Adipocyte (in vitro differentiated cells): ENCODE results near the gene RPS15A.

Experiments used
- DNase-seq: peaks from one replicate; pipeline ENCODE4 v3.0.0-alpha.2; 2015; ENCODE audit warnings: low read depth
- H3K27me3 ChIP-seq: replicated peaks from 2 replicates; pipeline ENCODE4 v1.7.0; 2013; ENCODE audit warnings: mild to moderate bottlenecking, low read length, moderate library complexity; ENCODE audit not compliant: control insufficient read depth, insufficient read depth
- H3K36me3 ChIP-seq: 2 replicates; pipeline ENCODE4 v1.7.0; 2013; ENCODE audit warnings: low read length, mild to moderate bottlenecking, moderate library complexity; ENCODE audit not compliant: control insufficient read depth, insufficient read depth, severe bottlenecking
- H3K4me1 ChIP-seq: 2 replicates; pipeline ENCODE4 v1.7.0; 2013; ENCODE audit warnings: mild to moderate bottlenecking, low read length, moderate library complexity; ENCODE audit not compliant: control insufficient read depth, insufficient read depth
- H3K4me3 ChIP-seq: 2 replicates; pipeline ENCODE4 v1.7.0; 2013; ENCODE audit warnings: mild to moderate bottlenecking, low read length, moderate library complexity
- H3K9ac ChIP-seq: 2 replicates; pipeline ENCODE4 v1.7.0; 2013; ENCODE audit warnings: mild to moderate bottlenecking, low read length, moderate library complexity
- H3K9me3 ChIP-seq: 2 replicates; pipeline ENCODE4 v1.7.0; 2013; ENCODE audit warnings: mild to moderate bottlenecking, low read length, moderate library complexity; ENCODE audit not compliant: control insufficient read depth

Gene RPS15A

GRCh38 chr16:18789850-18790706 is at the start of gene RPS15A:
Gene RPS15A, minus strand, starts transcription at chr16:18790334. Its CDS starts 1,221 bp downstream, at chr16:18789113.
- Histone ChIP-seq H3K27me3 (no peaks in the 10 kb centered on the region), H3K9ac (peak within 1 kb of the TSS; percentile 97), H3K36me3 (peaks cover 73% of the 10 kb centered on the region), H3K4me3 (peak within 1 kb of the TSS; percentile 100), H3K9me3 (no peaks in the 10 kb centered on the region), H3K4me1 (peaks cover 66% of the 10 kb centered on the region)
- peak; percentile 99 for DNase-seq

GRCh38 chr16:18839555-18839954 is 49.4 kb upstream of the RPS15A start:
- no peaks in the 10 kb centered on the region for H3K4me1 ChIP-seq
- no peak overlapping the region for H3K4me3 ChIP-seq
- no peak overlapping the region for H3K9ac ChIP-seq
- H3K27me3 ChIP-seq = no peaks in the 10 kb centered on the region
- DNase-seq = no peak
- peaks cover 84% of the 10 kb centered on the region for H3K36me3 ChIP-seq
- peaks cover 2% of the 10 kb centered on the region for H3K9me3 ChIP-seq

GRCh38 chr16:18836702-18837101 is 46.6 kb upstream of the RPS15A start:
- no peak overlapping the region for H3K4me3 ChIP-seq
- DNase-seq = no peak
- H3K27me3 ChIP-seq = no peaks in the 10 kb centered on the region
- H3K9me3 ChIP-seq = peaks cover 2% of the 10 kb centered on the region
- no peak overlapping the region for H3K9ac ChIP-seq
- H3K36me3 ChIP-seq = peaks cover 96% of the 10 kb centered on the region
- no peaks in the 10 kb centered on the region for H3K4me1 ChIP-seq

- Histone ChIP-seq H3K27me3 (no peaks in the 10 kb centered on the region), H3K36me3 (peaks cover 97% of the 10 kb centered on the region), H3K9ac (no peak overlapping the region), H3K4me3 (no peak overlapping the region), H3K9me3 (peaks cover 2% of the 10 kb centered on the region), H3K4me1 (no peaks in the 10 kb centered on the region)
- no peak for DNase-seq
These were observed 44.7 kb upstream of the RPS15A start for GRCh38 chr16:18834864-18835263.

- Histone ChIP-seq H3K36me3 (peaks cover 98% of the 10 kb centered on the region), H3K9me3 (peaks cover 2% of the 10 kb centered on the region)
These were observed 43.8 kb upstream of the RPS15A start for GRCh38 chr16:18833707-18834505.

GRCh38 chr16:18832613-18833012 is 42.5 kb upstream of the RPS15A start:
- no peak for DNase-seq
- H3K9me3 ChIP-seq = peaks cover 2% of the 10 kb centered on the region
- H3K4me3 ChIP-seq = no peak overlapping the region
- no peak overlapping the region for H3K9ac ChIP-seq
- peaks cover 97% of the 10 kb centered on the region for H3K36me3 ChIP-seq
- H3K4me1 ChIP-seq = no peaks in the 10 kb centered on the region
- no peaks in the 10 kb centered on the region for H3K27me3 ChIP-seq

More at GRCh38 chr16:18833707-18834505, 43.8 kb upstream of the RPS15A start:
- Histone ChIP-seq H3K4me3 (no peak overlapping the region), H3K9ac (no peak overlapping the region), H3K4me1 (no peaks in the 10 kb centered on the region), H3K27me3 (no peaks in the 10 kb centered on the region)
- DNase-seq = no peak

- Histone ChIP-seq H3K4me1 (no peaks in the 10 kb centered on the region), H3K27me3 (no peaks in the 10 kb centered on the region), H3K9ac (no peak overlapping the region), H3K9me3 (peaks cover 2% of the 10 kb centered on the region), H3K36me3 (peaks cover 92% of the 10 kb centered on the region), H3K4me3 (no peak overlapping the region)
- no peak for DNase-seq
These were observed 41.9 kb upstream of the RPS15A start for GRCh38 chr16:18832006-18832405.

- no peaks in the 10 kb centered on the region for H3K4me1 ChIP-seq
- no peak for DNase-seq
- no peak overlapping the region for H3K9ac ChIP-seq
- no peaks in the 10 kb centered on the region for H3K9me3 ChIP-seq
- H3K27me3 ChIP-seq = no peaks in the 10 kb centered on the region
- peaks cover 67% of the 10 kb centered on the region for H3K36me3 ChIP-seq
- no peak overlapping the region for H3K4me3 ChIP-seq
These were observed 39.1 kb upstream of the RPS15A start for GRCh38 chr16:18829251-18829650.

- H3K36me3 ChIP-seq = peaks cover 54% of the 10 kb centered on the region
- no peak for DNase-seq
- H3K27me3 ChIP-seq = no peaks in the 10 kb centered on the region
- no peaks in the 10 kb centered on the region for H3K9me3 ChIP-seq
- H3K4me3 ChIP-seq = no peak overlapping the region
- H3K4me1 ChIP-seq = no peaks in the 10 kb centered on the region
- H3K9ac ChIP-seq = no peak overlapping the region
These were observed 37.8 kb upstream of the RPS15A start for GRCh38 chr16:18827890-18828289.

GRCh38 chr16:18816286-18816685 is 26.2 kb upstream of the RPS15A start:
- H3K9ac ChIP-seq = no peak overlapping the region
- no peaks in the 10 kb centered on the region for H3K27me3 ChIP-seq
- no peak for DNase-seq
- H3K9me3 ChIP-seq = no peaks in the 10 kb centered on the region
- H3K4me3 ChIP-seq = no peak overlapping the region
- peaks cover 77% of the 10 kb centered on the region for H3K36me3 ChIP-seq
- peaks cover 3% of the 10 kb centered on the region for H3K4me1 ChIP-seq

GRCh38 chr16:18811925-18812324 is 21.8 kb upstream of the RPS15A start:
- Histone ChIP-seq H3K36me3 (peaks cover 84% of the 10 kb centered on the region), H3K9me3 (no peaks in the 10 kb centered on the region), H3K4me3 (no peak overlapping the region), H3K27me3 (no peaks in the 10 kb centered on the region), H3K9ac (no peak overlapping the region), H3K4me1 (no peaks in the 10 kb centered on the region)
- no peak for DNase-seq
